HG03103 (cell line): Measurements from ENCODE around the gene HOXB9.

ENCODE experiments used
- ATAC-seq: cut with Tn5 transposase; IDR thresholded peaks from one replicate; pipeline ENCODE4 v1.9.1; 2021; ENCODE audit warnings: low read depth; ENCODE audit not compliant: unreplicated experiment

Gene HOXB9

GRCh38 chr17:48574505-48575065 lies 51.6 kb downstream of the HOXB9 start:
- no peak for ATAC-seq

GRCh38 chr17:48571826-48572417 lies 54.2 kb downstream of the HOXB9 start:
- no peak for ATAC-seq
